Uterus (tissue), 2 donors: ENCODE results near the gene ACSM6.

Experiments used
- CTCF ChIP-seq, 4 experiments: fragments of 200-600 bp in 2 of 4; fragments of 450-650 bp in 2 of 4; sonication (generic) in 2 of 4; IDR thresholded peaks; one replicate each; pipeline ENCODE4 v1.5.1; 2016 to 2019; ENCODE audit warnings: antibody characterized with exemption in 4 of 4, mild to moderate bottlenecking in 2 of 4, moderate library complexity in 1 of 4
- POLR2A ChIP-seq, 2 donors: fragments of 450-650 bp; IDR thresholded peaks; one replicate each; pipeline ENCODE4 v1.6.1; 2016; ENCODE audit warnings: antibody characterized with exemption in 2 of 2, mild to moderate bottlenecking in 1 of 2, moderate library complexity in 1 of 2

- TF ChIP-seq CTCF (IDR thresholded peaks at IDR 0.05) (no peak), POLR2A (IDR thresholded peaks at IDR 0.05) (no peak)
Measured at GRCh38 chr10:95178266-95178665, 15.8 kb upstream of the ACSM6 start.
